CMK (cell line): ENCODE results near the gene COPS4.
"Not testable (repeated sequence)": the region's sequence is repeated elsewhere in the genome, so short reads cannot be mapped to it uniquely, and the experiment has no call there.

Source experiments
- DNase-seq: peaks from one replicate; pipeline ENCODE4 v3.0.0-alpha.2; 2010; ENCODE audit warnings: low read depth

COPS4 gene

GRCh38 chr4:83084956-83085355 lies 50.0 kb downstream of the COPS4 start:
- peak; percentile 45 for DNase-seq

GRCh38 chr4:83089410-83090157 lies 54.6 kb downstream of the COPS4 start:
- DNase-seq = no peak

- no peak for DNase-seq
Observed at GRCh38 chr4:83093060-83093640, 58.2 kb downstream of the COPS4 start.

- no peak for DNase-seq
Observed at GRCh38 chr4:83096397-83096796, 61.4 kb downstream of the COPS4 start.

- DNase-seq = no peak
Observed at GRCh38 chr4:83104991-83105390, 70.0 kb downstream of the COPS4 start.

GRCh38 chr4:83107631-83108030 lies 72.6 kb downstream of the COPS4 start:
- no peak for DNase-seq

GRCh38 chr4:83108101-83108861 lies 73.3 kb downstream of the COPS4 start:
- DNase-seq = no peak

- peak; percentile 17 for DNase-seq
Observed at GRCh38 chr4:83109480-83110222, 74.7 kb downstream of the COPS4 start.

GRCh38 chr4:83110223-83110945 lies 75.4 kb downstream of the COPS4 start:
- peak; percentile 60 for DNase-seq

GRCh38 chr4:83110970-83111750 lies 76.2 kb downstream of the COPS4 start:
- no peak for DNase-seq

- not testable (repeated sequence) for DNase-seq
Observed at GRCh38 chr4:83111751-83112141, 76.8 kb downstream of the COPS4 start.

- peak; percentile 52 for DNase-seq
Observed at GRCh38 chr4:83112231-83112630, 77.2 kb downstream of the COPS4 start.

- DNase-seq = no peak
Observed at GRCh38 chr4:83112678-83113428, 77.9 kb downstream of the COPS4 start.

GRCh38 chr4:83113429-83113786 lies 78.4 kb downstream of the COPS4 start:
- peak; percentile 76 for DNase-seq

- DNase-seq = no peak
Observed at GRCh38 chr4:83114576-83114975, 79.6 kb downstream of the COPS4 start, which contains the start of gene PLAC8. TSS of gene PLAC8 (minus strand) at chr4:83114729. CDS start at chr4:83107921, 6,808 bp downstream.

GRCh38 chr4:83115000-83115399 lies 80.0 kb downstream of the COPS4 start:
- no peak for DNase-seq

- no peak for DNase-seq
Observed at GRCh38 chr4:83115656-83116285, 80.8 kb downstream of the COPS4 start.

- no peak for DNase-seq
Observed at GRCh38 chr4:83118869-83119268, 83.9 kb downstream of the COPS4 start.

- no peak for DNase-seq
Observed at GRCh38 chr4:83121246-83121645, 86.3 kb downstream of the COPS4 start.
